T-helper 17 cell (primary cell): ENCODE data around the gene LEF1. TPM values are rescaled to one million over a fixed set of nuclear protein-coding genes. Genes with fewer than 3 reads are reported as not detected.
A peak's percentile ranks its signal among the peaks of the same experiment; 100 is the strongest.
"Not testable (repeated sequence)": the region's sequence is repeated elsewhere in the genome, so short reads cannot be mapped to it uniquely, and the experiment has no call there.

Experiments used
- ATAC-seq: fragments of 150-1000 bp; cut with Tn5 transposase; 2 replicates; pipeline ENCODE4 v1.10.0; 2021; ENCODE audit warnings: mild to moderate bottlenecking, moderate library complexity
- DNase-seq, 3 donors: peaks; one replicate each; pipeline versions ENCODE4 v3.0.0 to v3.0.0-alpha.2; 2020 to 2021
- H3K9me3 ChIP-seq: one replicate; pipeline ENCODE4 v1.7.0; 2013; ENCODE audit warnings: low read length, mild to moderate bottlenecking; ENCODE audit not compliant: control insufficient read depth, poor library complexity, severe bottlenecking
- H3K27ac Mint-ChIP-seq: one replicate; pipeline ENCODE4 v1.8.0; 2022; ENCODE audit warnings: mild to moderate bottlenecking, moderate library complexity, mixed read lengths
- H3K27me3 Mint-ChIP-seq: one replicate; pipeline ENCODE4 v1.8.0; 2022; ENCODE audit warnings: mixed read lengths
- H3K36me3 Mint-ChIP-seq: one replicate; pipeline ENCODE4 v1.8.0; 2022; ENCODE audit warnings: low read depth, mixed read lengths
- H3K4me1 Mint-ChIP-seq: one replicate; pipeline ENCODE4 v1.8.0; 2022; ENCODE audit warnings: mild to moderate bottlenecking, mixed read lengths
- H3K4me3 Mint-ChIP-seq: one replicate; pipeline ENCODE4 v1.8.0; 2022; ENCODE audit warnings: mild to moderate bottlenecking, moderate library complexity, mixed read lengths
- total RNA-seq, 4 donors: library from RNA in 2 of 4; stranded (reverse) in 2 of 4; gene quantifications; one replicate each; pipeline ENCODE4 v1.2.3 and lab custom pipeline; 2022 to 2026

Gene LEF1
- total RNA-seq, 2 donors from 2014 or later = 236 to 319 TPM

- Mint-ChIP-seq H3K4me3 (no peak overlapping the region), H3K27ac (peak overlapping the region; percentile 56), H3K4me1 (peaks cover 42% of the 10 kb centered on the region), H3K36me3 (no peaks in the 10 kb centered on the region), H3K27me3 (no peaks in the 10 kb centered on the region)
- no peaks in the 10 kb centered on the region for H3K9me3 ChIP-seq
- no peak for ATAC-seq
- no peak for DNase-seq
These were observed 116.1 kb downstream of the LEF1 start for GRCh38 chr4:108052558-108053120.

GRCh38 chr4:108051343-108051742, 117.4 kb downstream of the LEF1 start:
- Mint-ChIP-seq H3K4me1 (peaks cover 43% of the 10 kb centered on the region), H3K4me3 (peak overlapping the region; percentile 12), H3K27me3 (no peaks in the 10 kb centered on the region), H3K36me3 (no peaks in the 10 kb centered on the region), H3K27ac (peak overlapping the region; percentile 91)
- ATAC-seq (no peak), DNase-seq (no peak)
- no peaks in the 10 kb centered on the region for H3K9me3 ChIP-seq

- Mint-ChIP-seq H3K4me3 (peak overlapping the region; percentile 88), H3K4me1 (peaks cover 41% of the 10 kb centered on the region), H3K27ac (peak overlapping the region; percentile 91)
- not testable (repeated sequence) for H3K9me3 ChIP-seq, DNase-seq, H3K36me3 Mint-ChIP-seq, H3K27me3 Mint-ChIP-seq
- ATAC-seq = peak; percentile 70
These were observed 118.3 kb downstream of the LEF1 start for GRCh38 chr4:108050166-108051111.

GRCh38 chr4:108049406-108049805, 119.3 kb downstream of the LEF1 start:
- H3K27ac Mint-ChIP-seq = peak overlapping the region; percentile 91
- H3K9me3 ChIP-seq = no peaks in the 10 kb centered on the region
- DNase-seq (no peak), ATAC-seq (peak; percentile 53)
- peak overlapping the region; percentile 88 for H3K4me3 Mint-ChIP-seq
- H3K4me1 Mint-ChIP-seq = peaks cover 49% of the 10 kb centered on the region
- H3K27me3 Mint-ChIP-seq = no peaks in the 10 kb centered on the region
- H3K36me3 Mint-ChIP-seq = no peaks in the 10 kb centered on the region

- DNase-seq (no peak), ATAC-seq (no peak)
- Mint-ChIP-seq H3K27me3 (no peaks in the 10 kb centered on the region), H3K36me3 (no peaks in the 10 kb centered on the region), H3K4me3 (peak overlapping the region; percentile 88), H3K27ac (peak overlapping the region; percentile 91), H3K4me1 (peaks cover 49% of the 10 kb centered on the region)
- H3K9me3 ChIP-seq = no peaks in the 10 kb centered on the region
These were observed 119.7 kb downstream of the LEF1 start for GRCh38 chr4:108048997-108049396.

- Mint-ChIP-seq H3K4me1 (peaks cover 53% of the 10 kb centered on the region), H3K27me3 (no peaks in the 10 kb centered on the region), H3K27ac (peak overlapping the region; percentile 91), H3K36me3 (no peaks in the 10 kb centered on the region), H3K4me3 (no peak overlapping the region)
- DNase-seq (no peak), ATAC-seq (no peak)
- H3K9me3 ChIP-seq = no peaks in the 10 kb centered on the region
These were observed 120.6 kb downstream of the LEF1 start for GRCh38 chr4:108048157-108048556.

- Mint-ChIP-seq H3K4me3 (no peak overlapping the region), H3K4me1 (peaks cover 51% of the 10 kb centered on the region), H3K27ac (no peak overlapping the region), H3K36me3 (no peaks in the 10 kb centered on the region), H3K27me3 (no peaks in the 10 kb centered on the region)
- no peaks in the 10 kb centered on the region for H3K9me3 ChIP-seq
- DNase-seq (no peak), ATAC-seq (no peak)
These were observed 121.5 kb downstream of the LEF1 start for GRCh38 chr4:108047199-108047598.

GRCh38 chr4:108045687-108046024, 123.1 kb downstream of the LEF1 start:
- H3K9me3 ChIP-seq = no peaks in the 10 kb centered on the region
- peak overlapping the region; percentile 28 for H3K4me3 Mint-ChIP-seq
- H3K36me3 Mint-ChIP-seq = no peaks in the 10 kb centered on the region
- peaks cover 41% of the 10 kb centered on the region for H3K4me1 Mint-ChIP-seq
- peak overlapping the region; percentile 70 for H3K27ac Mint-ChIP-seq
- DNase-seq = no peak
- ATAC-seq = no peak
- H3K27me3 Mint-ChIP-seq = no peaks in the 10 kb centered on the region

- H3K4me3 Mint-ChIP-seq = no peak overlapping the region
- ATAC-seq (no peak), DNase-seq (no peak)
- H3K36me3 Mint-ChIP-seq = no peaks in the 10 kb centered on the region
- peaks cover 36% of the 10 kb centered on the region for H3K4me1 Mint-ChIP-seq
- no peaks in the 10 kb centered on the region for H3K9me3 ChIP-seq
- no peaks in the 10 kb centered on the region for H3K27me3 Mint-ChIP-seq
- H3K27ac Mint-ChIP-seq = peak overlapping the region; percentile 70
These were observed 123.6 kb downstream of the LEF1 start for GRCh38 chr4:108044951-108045686.

- no peaks in the 10 kb centered on the region for H3K27me3 Mint-ChIP-seq
- peaks cover 27% of the 10 kb centered on the region for H3K4me1 Mint-ChIP-seq
- no peaks in the 10 kb centered on the region for H3K9me3 ChIP-seq
- no peak for DNase-seq
- H3K36me3 Mint-ChIP-seq = no peaks in the 10 kb centered on the region
- H3K27ac Mint-ChIP-seq = no peak overlapping the region
- H3K4me3 Mint-ChIP-seq = no peak overlapping the region
- ATAC-seq = no peak
These were observed 125.2 kb downstream of the LEF1 start for GRCh38 chr4:108043526-108043925.

- Mint-ChIP-seq H3K27me3 (no peaks in the 10 kb centered on the region), H3K36me3 (no peaks in the 10 kb centered on the region), H3K4me3 (no peak overlapping the region), H3K27ac (no peak overlapping the region), H3K4me1 (peaks cover 27% of the 10 kb centered on the region)
- H3K9me3 ChIP-seq = no peaks in the 10 kb centered on the region
- no peak for DNase-seq
- ATAC-seq = no peak
These were observed 125.8 kb downstream of the LEF1 start for GRCh38 chr4:108042927-108043326.

- H3K4me1 Mint-ChIP-seq = peaks cover 6% of the 10 kb centered on the region
- no peaks in the 10 kb centered on the region for H3K9me3 ChIP-seq
- ATAC-seq = no peak
- H3K36me3 Mint-ChIP-seq = no peaks in the 10 kb centered on the region
- H3K27me3 Mint-ChIP-seq = no peaks in the 10 kb centered on the region
- H3K27ac Mint-ChIP-seq = no peak overlapping the region
- no peak overlapping the region for H3K4me3 Mint-ChIP-seq
- DNase-seq = no peak
These were observed 130.8 kb downstream of the LEF1 start for GRCh38 chr4:108037884-108038283.

- H3K27me3 Mint-ChIP-seq = no peaks in the 10 kb centered on the region
- H3K27ac Mint-ChIP-seq = peak overlapping the region; percentile 78
- DNase-seq (peak in 1 of 3 donors; percentile 16), ATAC-seq (peak; percentile 96)
- H3K36me3 Mint-ChIP-seq = no peaks in the 10 kb centered on the region
- peaks cover 9% of the 10 kb centered on the region for H3K4me1 Mint-ChIP-seq
- H3K4me3 Mint-ChIP-seq = peak overlapping the region; percentile 43
- H3K9me3 ChIP-seq = no peaks in the 10 kb centered on the region
These were observed 132.5 kb downstream of the LEF1 start for GRCh38 chr4:108036213-108036612.
